Endothelial cell of umbilical vein (primary cell): ENCODE data around the gene CEP57L1.

Experiments used
- EZH2 ChIP-seq: IDR thresholded peaks from 2 replicates; pipeline ENCODE4 v1.6.1; 2012; ENCODE audit warnings: borderline replicate concordance, low read depth, mild to moderate bottlenecking, moderate library complexity, low read length, inconsistent platforms; ENCODE audit not compliant: severe bottlenecking
- FOS ChIP-seq: IDR thresholded peaks from 2 replicates; pipeline ENCODE4 v1.6.1; 2011; ENCODE audit warnings: mild to moderate bottlenecking, low read length, moderate library complexity, borderline replicate concordance; ENCODE audit not compliant: insufficient read depth
- JUN ChIP-seq: IDR thresholded peaks from 2 replicates; pipeline ENCODE4 v1.6.1; 2011; ENCODE audit warnings: borderline replicate concordance, low read depth; ENCODE audit not compliant: insufficient read length, insufficient read depth
- MYC ChIP-seq: IDR thresholded peaks from one replicate; pipeline ENCODE4 v1.6.1; 2011; ENCODE audit warnings: mild to moderate bottlenecking, low read depth, low read length
- POLR2A ChIP-seq: IDR thresholded peaks from 2 replicates; pipeline ENCODE4 v1.6.1; 2012; ENCODE audit warnings: low read depth, mild to moderate bottlenecking, control low read depth, low read length
- POLR2AphosphoS5 ChIP-seq: IDR thresholded peaks from 2 replicates; pipeline ENCODE4 v1.6.1; 2012; ENCODE audit warnings: low read depth, mild to moderate bottlenecking, control low read depth, low read length, moderate library complexity; ENCODE audit not compliant: insufficient read depth
- TF ChIP-seq, protein P1 (sequence below), 2 donors: IDR thresholded peaks; 1 replicate in 1 of 2; 2 replicates in 1 of 2; pipeline ENCODE4 v1.5.1; 2011; ENCODE audit warnings: low read length in 2 of 2, mild to moderate bottlenecking in 2 of 2, moderate library complexity in 2 of 2, control low read depth in 1 of 2, inconsistent platforms in 1 of 2, low read depth in 1 of 2; ENCODE audit not compliant: insufficient read depth in 1 of 2; ENCODE audit errors: extremely low read depth in 1 of 2
- TF ChIP-seq, protein P2 (sequence below): IDR thresholded peaks from 2 replicates; pipeline ENCODE4 v1.6.1; 2011; ENCODE audit not compliant: insufficient read depth, insufficient read length

DNA sequence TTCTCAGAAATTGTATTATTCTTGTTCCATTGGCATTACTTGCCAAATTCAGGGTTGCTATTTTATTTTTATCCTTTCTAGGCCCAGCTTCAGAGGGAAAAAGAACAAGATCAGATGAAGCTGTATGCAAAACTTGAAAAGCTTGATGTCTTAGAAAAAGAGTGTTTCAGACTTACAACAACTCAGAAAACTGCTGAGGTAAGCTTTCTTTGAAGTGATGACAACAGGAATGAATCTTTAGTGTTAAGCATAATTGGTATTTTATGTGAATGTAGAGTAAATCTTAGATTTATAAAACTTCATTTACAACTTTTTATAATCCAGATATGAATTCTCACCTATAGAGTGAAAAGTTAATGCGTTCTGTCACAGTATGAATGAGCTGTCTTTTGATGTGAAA, 58.4 kb downstream of the CEP57L1 start:
- TF ChIP-seq POLR2AphosphoS5 (no peak), FOS (no peak), EZH2 (no peak), POLR2A (no peak), MYC (no peak), JUN (no peak)
- TF ChIP-seq, protein P1, sequence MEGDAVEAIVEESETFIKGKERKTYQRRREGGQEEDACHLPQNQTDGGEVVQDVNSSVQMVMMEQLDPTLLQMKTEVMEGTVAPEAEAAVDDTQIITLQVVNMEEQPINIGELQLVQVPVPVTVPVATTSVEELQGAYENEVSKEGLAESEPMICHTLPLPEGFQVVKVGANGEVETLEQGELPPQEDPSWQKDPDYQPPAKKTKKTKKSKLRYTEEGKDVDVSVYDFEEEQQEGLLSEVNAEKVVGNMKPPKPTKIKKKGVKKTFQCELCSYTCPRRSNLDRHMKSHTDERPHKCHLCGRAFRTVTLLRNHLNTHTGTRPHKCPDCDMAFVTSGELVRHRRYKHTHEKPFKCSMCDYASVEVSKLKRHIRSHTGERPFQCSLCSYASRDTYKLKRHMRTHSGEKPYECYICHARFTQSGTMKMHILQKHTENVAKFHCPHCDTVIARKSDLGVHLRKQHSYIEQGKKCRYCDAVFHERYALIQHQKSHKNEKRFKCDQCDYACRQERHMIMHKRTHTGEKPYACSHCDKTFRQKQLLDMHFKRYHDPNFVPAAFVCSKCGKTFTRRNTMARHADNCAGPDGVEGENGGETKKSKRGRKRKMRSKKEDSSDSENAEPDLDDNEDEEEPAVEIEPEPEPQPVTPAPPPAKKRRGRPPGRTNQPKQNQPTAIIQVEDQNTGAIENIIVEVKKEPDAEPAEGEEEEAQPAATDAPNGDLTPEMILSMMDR (IDR thresholded peaks at IDR 0.05; ENCODE audit: extremely low read depth in 1 of 2, insufficient read depth in 1 of 2, low read depth in 1 of 2, low read length in 2 of 2): no peak
- TF ChIP-seq, protein P2, sequence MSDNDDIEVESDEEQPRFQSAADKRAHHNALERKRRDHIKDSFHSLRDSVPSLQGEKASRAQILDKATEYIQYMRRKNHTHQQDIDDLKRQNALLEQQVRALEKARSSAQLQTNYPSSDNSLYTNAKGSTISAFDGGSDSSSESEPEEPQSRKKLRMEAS: no peak
